Breast epithelium (tissue), 4 donors: ENCODE data around the gene ZNF750. TPM values are rescaled to one million over a fixed set of nuclear protein-coding genes. Genes with fewer than 3 reads are reported as not detected.
A peak's percentile ranks its signal among the peaks of the same experiment; 100 is the strongest.

Experiments used
- DNase-seq, 2 donors: peaks; one replicate each; pipeline ENCODE4 v3.0.0-alpha.2; 2019; ENCODE audit warnings: low spot score in 2 of 2
- H3K27ac ChIP-seq, 2 donors: fragments of 200-600 bp; sonication (generic) in 1 of 2; one replicate each; pipeline ENCODE4 v1.5.1; 2016 to 2019; ENCODE audit warnings: mild to moderate bottlenecking in 1 of 2
- H3K27me3 ChIP-seq, 2 donors: fragments of 200-600 bp; sonication (generic) in 1 of 2; one replicate each; pipeline versions ENCODE4 v1.5.1 to v1.6.0; 2017 to 2019; ENCODE audit warnings: control low read depth in 1 of 2, mild to moderate bottlenecking in 1 of 2
- H3K36me3 ChIP-seq: fragments of 200-600 bp; one replicate; pipeline ENCODE4 v1.5.1; 2019
- H3K4me1 ChIP-seq, 2 donors: fragments of 200-600 bp; sonication (generic); one replicate each; pipeline ENCODE4 v1.5.1; 2016 to 2019; ENCODE audit warnings: control low read depth in 1 of 2
- H3K4me3 ChIP-seq, 3 donors: fragments of 200-600 bp; sonication (generic); 1 replicate in 2 of 3; 2 replicates in 1 of 3; pipeline ENCODE4 v1.5.1; 2016 to 2019; ENCODE audit warnings: mild to moderate bottlenecking in 3 of 3, moderate library complexity in 2 of 3
- H3K9me3 ChIP-seq, 2 donors: fragments of 200-600 bp; sonication (generic) in 1 of 2; one replicate each; pipeline ENCODE4 v1.5.1; 2016 to 2019; ENCODE audit warnings: control low read depth in 1 of 2
- POLR2A ChIP-seq: fragments of 450-650 bp; IDR thresholded peaks from one replicate; pipeline ENCODE4 v1.6.1; 2016; ENCODE audit warnings: antibody characterized with exemption, mild to moderate bottlenecking, moderate library complexity
- POLR2AphosphoS5 ChIP-seq, 3 donors: sonication (generic); formaldehyde crosslinking; IDR thresholded peaks; one replicate each; pipeline ENCODE4 v1.6.1; 2017; ENCODE audit warnings: antibody characterized with exemption in 3 of 3
- intact Hi-C: fragments of 100-400 bp; cut with DNase I; formaldehyde crosslinking; loops from one replicate; pipeline ENCODE4 v1.15.1; 2023; ENCODE audit warnings: low total_unique reads
- total RNA-seq, 3 donors: library from RNA; depleted of rRNA; stranded (reverse); fragments of >200 nt; gene quantifications; one replicate each; pipeline ENCODE4 v1.1.0, GENCODE V29; 2016
- TF ChIP-seq, protein P1 (sequence below), 3 donors: fragments of 450-650 bp; IDR thresholded peaks; one replicate each; pipeline ENCODE4 v1.5.1; 2016 to 2017; ENCODE audit warnings: antibody characterized with exemption in 3 of 3, mild to moderate bottlenecking in 3 of 3, moderate library complexity in 3 of 3

The ZNF750 gene
- total RNA-seq, 3 donors from 2014 or later = 5.6 to 7.8 TPM; not detected in 1

DNA sequence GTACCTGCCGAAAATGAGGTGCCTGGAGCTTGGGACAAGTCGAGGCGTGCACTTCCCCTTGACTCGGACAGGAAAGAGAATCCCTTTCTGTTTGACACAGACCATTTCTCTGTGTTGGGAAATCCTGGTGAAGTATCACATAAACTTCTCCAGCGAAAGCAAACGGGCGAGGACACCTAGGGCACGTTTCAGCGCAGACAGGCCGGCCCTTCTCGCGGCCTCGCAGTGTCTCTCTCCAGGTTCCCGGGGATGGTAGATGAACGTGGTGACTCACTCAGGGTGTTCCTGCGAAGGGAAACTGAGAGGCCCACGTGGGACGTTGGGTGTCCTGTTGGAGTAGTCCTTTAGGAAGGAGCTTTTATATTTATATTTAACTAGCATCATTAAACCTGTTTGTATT is 36.3 kb upstream of the ZNF750 start:
- H3K9me3 ChIP-seq = no peaks in the 10 kb centered on the region
- peak in 2 of 3 donors; percentile 5 to 34 for TF ChIP-seq POLR2AphosphoS5 (IDR thresholded peaks at IDR 0.05)
- TF ChIP-seq, protein P1, sequence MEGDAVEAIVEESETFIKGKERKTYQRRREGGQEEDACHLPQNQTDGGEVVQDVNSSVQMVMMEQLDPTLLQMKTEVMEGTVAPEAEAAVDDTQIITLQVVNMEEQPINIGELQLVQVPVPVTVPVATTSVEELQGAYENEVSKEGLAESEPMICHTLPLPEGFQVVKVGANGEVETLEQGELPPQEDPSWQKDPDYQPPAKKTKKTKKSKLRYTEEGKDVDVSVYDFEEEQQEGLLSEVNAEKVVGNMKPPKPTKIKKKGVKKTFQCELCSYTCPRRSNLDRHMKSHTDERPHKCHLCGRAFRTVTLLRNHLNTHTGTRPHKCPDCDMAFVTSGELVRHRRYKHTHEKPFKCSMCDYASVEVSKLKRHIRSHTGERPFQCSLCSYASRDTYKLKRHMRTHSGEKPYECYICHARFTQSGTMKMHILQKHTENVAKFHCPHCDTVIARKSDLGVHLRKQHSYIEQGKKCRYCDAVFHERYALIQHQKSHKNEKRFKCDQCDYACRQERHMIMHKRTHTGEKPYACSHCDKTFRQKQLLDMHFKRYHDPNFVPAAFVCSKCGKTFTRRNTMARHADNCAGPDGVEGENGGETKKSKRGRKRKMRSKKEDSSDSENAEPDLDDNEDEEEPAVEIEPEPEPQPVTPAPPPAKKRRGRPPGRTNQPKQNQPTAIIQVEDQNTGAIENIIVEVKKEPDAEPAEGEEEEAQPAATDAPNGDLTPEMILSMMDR (IDR thresholded peaks at IDR 0.05) = no peak
- peak in 1 of 2 donors; percentile 63 for DNase-seq
- H3K36me3 ChIP-seq = no peaks in the 10 kb centered on the region
- H3K27ac ChIP-seq = peak overlapping the region; percentile 82 to 85
- H3K27me3 ChIP-seq = no peaks in the 10 kb centered on the region
- no peak overlapping the region for H3K4me3 ChIP-seq
- intact Hi-C loops = no loop called here
- peaks cover 4 to 35% of the 10 kb centered on the region in 2 donors for H3K4me1 ChIP-seq

DNA sequence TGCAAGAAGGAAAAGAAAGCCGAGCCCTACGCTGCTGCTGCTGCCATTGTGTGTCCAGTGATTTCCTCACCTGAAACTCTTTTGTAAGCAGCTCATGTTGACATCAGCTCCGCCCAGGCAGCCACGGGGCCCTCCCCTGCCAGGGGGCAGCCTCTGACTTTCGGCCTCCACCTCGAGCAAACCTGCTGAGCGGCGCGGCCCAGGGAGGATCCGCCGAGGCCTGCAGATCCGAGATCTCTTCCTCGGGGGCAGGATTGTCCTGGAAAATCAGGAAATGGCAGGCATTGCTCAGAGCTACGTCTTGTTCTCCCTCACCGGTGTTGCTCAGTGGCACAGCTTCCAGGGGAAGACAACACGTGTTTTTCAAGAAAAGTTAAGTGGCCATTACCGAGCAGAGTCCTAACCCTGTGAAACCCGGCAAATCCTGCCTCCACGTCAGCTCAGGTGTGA is 35.6 kb upstream of the ZNF750 start:
- TF ChIP-seq POLR2AphosphoS5 (IDR thresholded peaks at IDR 0.05) (peak in 2 of 3 donors; percentile 35 to 65), POLR2A (no peak)
- TF ChIP-seq, protein P1 (IDR thresholded peaks at IDR 0.05) = no peak
- peak; percentile 79 to 91 for DNase-seq
- H3K27me3 ChIP-seq = no peaks in the 10 kb centered on the region
- H3K36me3 ChIP-seq = no peaks in the 10 kb centered on the region
- no peak overlapping the region for H3K4me3 ChIP-seq
- peak overlapping the region; percentile 85 for H3K27ac ChIP-seq
- H3K4me1 ChIP-seq = peaks cover 4 to 30% of the 10 kb centered on the region in 2 donors
- no peaks in the 10 kb centered on the region for H3K9me3 ChIP-seq
- intact Hi-C loops = no loop called here

DNA sequence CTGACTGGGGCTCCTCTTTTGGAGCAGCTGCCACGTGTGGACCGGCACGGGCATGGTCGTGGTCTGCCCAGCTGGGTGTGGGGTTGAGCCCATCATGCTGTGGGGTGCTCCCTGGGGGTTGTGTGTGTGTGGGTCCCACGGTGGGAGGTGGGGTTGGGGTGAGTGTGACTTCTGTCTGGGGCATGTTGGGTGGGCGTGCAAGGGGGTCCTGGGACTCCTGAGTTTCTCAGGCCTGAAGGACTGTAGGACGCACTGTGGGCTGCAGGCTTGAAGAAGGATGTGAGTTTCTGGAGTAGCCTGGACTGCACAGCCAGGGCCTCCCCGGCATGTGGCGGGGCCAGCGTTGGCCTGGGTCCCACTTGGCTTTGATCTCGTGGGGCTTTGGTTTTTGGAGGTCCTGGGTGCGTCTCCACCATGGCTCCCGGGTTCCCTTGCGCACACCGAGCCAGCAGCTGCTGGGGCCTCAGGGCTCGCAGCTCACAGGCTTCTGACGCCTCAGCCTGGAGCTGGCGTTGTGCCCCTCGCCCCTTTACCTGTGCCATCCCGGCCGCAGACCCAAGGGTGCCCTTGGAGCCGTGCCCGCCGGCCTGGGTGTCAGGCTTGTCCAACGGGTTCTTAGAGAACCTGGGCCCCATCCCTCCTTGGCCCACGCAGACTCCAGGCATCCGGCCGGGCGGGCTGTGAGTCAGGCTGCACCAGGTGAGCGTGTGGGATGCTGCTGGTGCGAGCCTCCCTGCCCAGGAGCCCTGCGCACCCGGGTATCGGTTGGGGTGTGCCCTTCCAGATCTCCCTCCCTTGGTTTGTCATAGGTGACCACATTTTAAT is 34.4 kb upstream of the ZNF750 start:
- peaks cover 4 to 30% of the 10 kb centered on the region in 2 donors for H3K4me1 ChIP-seq
- H3K27me3 ChIP-seq = no peaks in the 10 kb centered on the region
- H3K27ac ChIP-seq = peak overlapping the region; percentile 85
- no peaks in the 10 kb centered on the region for H3K36me3 ChIP-seq
- intact Hi-C loops = no loop called here
- peak; percentile 87 to 88 for DNase-seq
- H3K4me3 ChIP-seq = peak overlapping the region in 1 of 3 donors; percentile 19
- no peaks in the 10 kb centered on the region for H3K9me3 ChIP-seq
- peak in 2 of 3 donors; percentile 54 to 79 for TF ChIP-seq POLR2AphosphoS5 (IDR thresholded peaks at IDR 0.05)
- no peak for TF ChIP-seq POLR2A
- TF ChIP-seq, protein P1 (IDR thresholded peaks at IDR 0.05) = no peak

DNA sequence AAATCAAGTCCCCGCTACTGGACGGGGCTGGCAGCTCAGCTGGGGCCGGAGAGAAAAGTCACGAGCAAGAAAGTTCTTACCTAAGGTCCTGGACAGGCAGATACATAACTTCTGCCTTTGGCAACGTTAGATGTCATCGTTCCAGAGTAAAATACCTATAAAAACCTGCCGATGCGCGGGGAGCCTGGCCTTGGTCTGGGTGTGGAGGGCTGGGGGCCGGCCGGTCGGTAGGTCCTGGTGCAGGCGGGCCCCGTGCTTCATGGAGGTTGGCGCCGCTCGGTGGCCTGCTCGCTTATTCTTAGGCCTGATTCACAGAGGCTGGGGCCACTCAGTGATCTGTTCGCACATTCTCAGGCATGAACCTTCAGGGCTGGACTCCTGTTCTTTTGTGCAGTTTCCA is 33.7 kb upstream of the ZNF750 start:
- Histone ChIP-seq H3K27ac (peak overlapping the region in 1 of 2 donors; percentile 85), H3K27me3 (no peaks in the 10 kb centered on the region), H3K36me3 (no peaks in the 10 kb centered on the region), H3K4me1 (peaks cover 4 to 30% of the 10 kb centered on the region in 2 donors), H3K4me3 (no peak overlapping the region), H3K9me3 (no peaks in the 10 kb centered on the region)
- DNase-seq = no peak
- intact Hi-C loops = no loop called here
- TF ChIP-seq, protein P1 (IDR thresholded peaks at IDR 0.05) = no peak
- TF ChIP-seq POLR2A (no peak), POLR2AphosphoS5 (IDR thresholded peaks at IDR 0.05) (no peak)
